ENCODE measurements around the gene PITPNM3.

PITPNM3 gene

DNA sequence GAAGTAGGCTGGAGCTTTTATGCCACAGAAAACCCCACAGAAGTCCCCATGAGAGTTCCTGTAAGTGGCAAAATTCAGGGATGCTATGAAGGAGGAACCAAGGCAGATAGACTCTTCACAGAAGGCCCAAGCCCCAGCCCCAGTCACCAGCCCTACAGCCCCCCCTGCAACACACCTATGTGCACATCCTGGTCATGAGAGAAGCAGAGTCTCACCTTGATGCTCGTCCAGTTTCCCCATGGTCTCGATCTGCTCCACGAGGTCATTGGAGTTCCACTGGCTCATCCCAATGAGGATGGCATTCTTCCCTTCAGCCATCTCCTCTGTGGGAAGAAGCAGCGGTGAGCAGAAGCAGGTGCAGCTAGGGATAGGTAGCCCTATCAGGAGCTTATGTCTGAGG lies 31.2 kb downstream of the PITPNM3 start:
- DNase-seq, result no peak

DNA sequence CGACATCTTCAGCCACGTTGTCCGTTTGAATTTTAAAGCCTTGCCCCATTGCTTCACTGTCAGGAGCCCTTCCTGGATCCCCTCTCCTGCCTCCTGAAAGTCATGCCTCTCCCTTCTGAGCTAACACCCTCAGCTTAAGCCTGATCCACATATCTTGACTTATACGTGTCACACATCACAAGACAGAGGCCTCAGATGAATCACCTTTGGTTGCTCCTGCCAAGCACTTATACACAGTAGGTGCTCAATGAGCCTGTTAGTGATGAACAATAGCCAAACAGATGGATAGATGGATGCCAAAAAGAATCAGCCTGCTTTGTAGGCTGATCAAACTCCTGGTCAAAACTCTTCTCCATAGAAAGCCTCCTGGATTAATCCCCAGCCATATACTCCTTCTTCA lies 31.8 kb downstream of the PITPNM3 start:
- DNase-seq, result no peak

DNA sequence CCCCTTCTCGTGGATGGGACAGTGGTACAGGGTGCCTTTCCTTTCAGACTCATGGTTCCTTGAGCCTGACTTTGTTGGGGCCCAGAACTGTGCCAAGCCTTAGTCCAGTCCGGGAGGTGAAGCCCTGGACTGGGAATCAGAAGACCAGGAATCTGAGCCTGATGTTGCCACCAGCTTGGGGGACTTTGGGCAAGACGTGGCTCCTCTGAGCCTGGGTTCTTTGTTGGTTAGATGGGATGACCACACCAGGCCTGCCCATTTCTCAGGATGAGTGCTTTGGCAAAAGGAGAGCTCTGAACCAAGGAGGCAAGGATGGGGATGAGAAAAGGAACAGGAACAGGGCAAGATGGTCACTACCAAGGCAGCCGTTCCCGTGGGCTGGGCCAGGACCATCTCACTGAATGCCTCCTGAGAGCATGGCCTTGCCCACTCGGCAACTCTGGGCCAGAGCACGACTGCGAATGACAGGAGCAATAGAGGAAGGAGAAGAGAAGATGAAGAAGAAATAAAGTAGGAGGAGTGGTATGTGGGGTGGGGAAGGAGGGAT lies 32.5 kb downstream of the PITPNM3 start:
- no peak for DNase-seq

DNA sequence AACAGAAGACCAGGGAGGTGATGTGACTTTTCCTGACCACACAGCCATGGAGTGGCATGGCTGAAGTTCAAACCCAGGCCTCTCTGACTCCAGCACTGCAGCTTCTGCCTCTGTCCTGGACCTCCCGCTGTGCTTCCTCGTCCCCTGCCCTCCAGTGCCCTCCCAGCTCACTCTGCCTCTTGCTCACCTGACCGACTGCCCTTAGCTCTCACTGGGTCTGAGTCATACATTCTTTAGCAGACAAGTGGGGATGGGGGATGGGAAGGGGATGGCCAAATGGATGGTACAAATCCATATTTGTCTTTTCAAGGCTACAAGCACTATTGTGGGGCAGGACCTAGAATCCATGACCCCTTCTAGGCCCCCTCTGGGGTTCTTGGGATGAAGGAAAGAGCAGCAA lies 33.0 kb downstream of the PITPNM3 start:
- no peak for DNase-seq

DNA sequence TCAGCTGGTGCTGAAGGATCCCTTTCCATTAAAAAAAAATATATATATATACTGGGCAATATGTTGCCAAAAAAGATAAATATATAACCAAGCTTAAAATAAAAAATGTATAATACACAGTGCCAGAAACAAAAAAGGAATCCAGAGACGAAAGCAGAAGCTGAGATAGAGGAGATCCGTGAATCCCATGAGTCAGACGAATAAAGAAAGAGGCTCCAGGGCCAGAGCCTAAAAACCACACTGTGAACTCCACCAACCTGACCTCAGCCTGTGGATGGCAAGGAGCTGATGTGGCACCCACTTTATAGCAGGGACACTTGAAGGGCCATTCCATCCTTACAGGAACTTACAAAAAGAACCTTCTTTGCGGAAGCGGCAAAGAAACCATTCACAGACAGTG lies 34.8 kb downstream of the PITPNM3 start:
- no peak for DNase-seq

DNA sequence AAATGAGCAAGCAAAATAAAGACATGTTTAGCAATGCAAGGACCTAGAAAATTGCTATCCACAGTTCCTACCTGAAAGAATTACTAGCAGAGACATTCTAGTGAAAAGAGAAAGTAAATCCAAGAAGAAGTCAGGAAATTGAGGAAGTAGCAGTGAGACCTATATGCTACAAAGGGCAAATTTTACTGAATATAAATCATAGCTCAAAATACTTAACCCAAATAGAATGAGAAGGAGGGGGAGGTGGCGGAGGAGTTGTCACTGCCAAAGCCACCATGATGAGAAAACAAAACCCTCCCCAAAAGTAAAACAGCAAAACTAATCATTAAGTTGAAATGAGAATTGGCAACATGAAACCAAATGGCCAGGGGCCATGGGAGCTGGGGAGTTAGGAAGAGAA lies 39.3 kb downstream of the PITPNM3 start:
- DNase-seq, result peak; percentile 12 to 14

DNA sequence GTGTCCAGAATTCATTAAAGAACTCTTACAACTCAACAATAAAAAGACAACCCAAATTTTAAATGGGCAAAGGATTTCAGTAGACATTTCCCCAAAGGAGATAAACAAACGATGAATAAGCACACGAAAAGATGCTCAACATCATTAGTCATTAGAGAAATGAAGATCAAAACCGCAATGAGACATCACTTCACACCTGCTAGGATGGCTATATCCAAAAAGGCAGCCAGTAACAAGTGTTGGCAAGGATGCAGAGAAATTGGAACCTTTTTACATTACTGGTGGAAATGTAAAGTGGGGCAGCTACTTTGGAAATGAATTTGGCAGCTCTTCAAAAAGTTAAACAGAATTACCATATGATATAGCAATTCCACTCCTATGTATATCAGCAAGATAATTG lies 42.0 kb downstream of the PITPNM3 start:
- DNase-seq, result no peak

DNA sequence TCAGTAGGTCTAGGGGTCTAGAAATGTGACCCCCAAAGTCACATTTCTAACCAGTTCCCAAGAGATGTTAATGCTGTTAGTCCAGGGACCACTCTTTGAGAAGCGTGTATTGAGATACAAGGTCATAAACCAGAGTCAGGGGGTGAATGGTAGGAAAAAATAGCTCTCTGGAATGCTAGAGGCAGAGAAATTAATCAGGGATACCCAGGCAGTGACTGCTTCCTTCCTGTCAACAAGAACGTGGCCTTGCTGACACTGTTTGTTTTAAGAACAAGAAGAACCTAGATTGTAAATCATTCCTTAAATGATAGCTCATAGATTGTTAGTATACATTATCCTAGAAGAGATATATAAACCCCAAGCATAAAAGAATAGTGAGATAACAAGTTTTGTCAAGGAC lies 43.8 kb downstream of the PITPNM3 start:
- no peak for DNase-seq

DNA sequence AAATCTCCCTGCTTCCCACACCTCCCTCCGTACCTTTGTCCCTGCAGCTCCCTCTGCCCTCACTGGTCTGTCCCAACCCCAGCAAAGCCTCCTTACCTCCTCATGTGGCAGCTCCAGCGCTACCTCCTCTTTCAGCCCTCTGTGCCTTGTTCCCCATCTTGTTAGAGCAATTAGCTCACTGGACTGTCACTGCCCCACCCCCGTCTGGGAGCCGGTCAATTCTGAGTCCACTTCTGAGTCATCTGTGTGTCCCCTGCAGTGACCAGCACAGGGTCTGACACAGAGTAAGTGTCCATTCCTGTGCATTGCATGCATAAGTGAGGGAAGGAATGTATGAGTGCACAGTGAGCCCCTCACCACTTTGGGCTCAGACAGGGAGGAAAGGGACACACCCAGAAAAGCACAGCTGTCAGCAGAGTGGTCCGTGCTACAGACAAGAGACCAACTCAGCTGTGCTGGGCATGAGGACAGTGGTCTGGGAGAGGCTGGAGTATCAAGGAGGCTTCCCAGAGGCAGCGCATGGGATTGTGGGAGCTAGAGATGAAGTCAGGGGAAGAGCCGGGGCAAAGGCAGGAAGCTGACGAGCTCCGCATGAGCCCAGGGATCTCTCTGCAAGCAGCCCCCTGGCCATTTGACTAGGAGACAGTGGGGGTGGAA lies 45.9 kb downstream of the PITPNM3 start:
- DNase-seq, result no peak

DNA sequence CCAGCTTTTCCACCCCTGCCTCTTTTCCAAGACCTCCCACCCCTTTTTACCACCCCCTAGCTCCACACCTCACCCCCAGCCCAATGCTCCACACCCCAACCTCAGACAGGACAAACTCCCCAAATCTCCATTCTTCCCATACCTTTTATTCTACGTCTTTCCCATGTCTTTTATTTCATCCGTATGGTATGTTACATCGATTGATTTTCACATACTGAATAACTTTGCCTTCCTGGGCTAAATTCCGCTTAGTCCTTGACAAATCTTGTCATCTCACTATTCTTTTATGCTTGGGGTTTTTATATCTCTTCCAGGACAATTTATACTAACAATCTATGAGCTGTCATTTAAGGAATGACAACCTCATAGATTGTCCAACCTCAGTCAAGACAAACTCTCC lies 46.4 kb downstream of the PITPNM3 start:
- no peak for DNase-seq

DNA sequence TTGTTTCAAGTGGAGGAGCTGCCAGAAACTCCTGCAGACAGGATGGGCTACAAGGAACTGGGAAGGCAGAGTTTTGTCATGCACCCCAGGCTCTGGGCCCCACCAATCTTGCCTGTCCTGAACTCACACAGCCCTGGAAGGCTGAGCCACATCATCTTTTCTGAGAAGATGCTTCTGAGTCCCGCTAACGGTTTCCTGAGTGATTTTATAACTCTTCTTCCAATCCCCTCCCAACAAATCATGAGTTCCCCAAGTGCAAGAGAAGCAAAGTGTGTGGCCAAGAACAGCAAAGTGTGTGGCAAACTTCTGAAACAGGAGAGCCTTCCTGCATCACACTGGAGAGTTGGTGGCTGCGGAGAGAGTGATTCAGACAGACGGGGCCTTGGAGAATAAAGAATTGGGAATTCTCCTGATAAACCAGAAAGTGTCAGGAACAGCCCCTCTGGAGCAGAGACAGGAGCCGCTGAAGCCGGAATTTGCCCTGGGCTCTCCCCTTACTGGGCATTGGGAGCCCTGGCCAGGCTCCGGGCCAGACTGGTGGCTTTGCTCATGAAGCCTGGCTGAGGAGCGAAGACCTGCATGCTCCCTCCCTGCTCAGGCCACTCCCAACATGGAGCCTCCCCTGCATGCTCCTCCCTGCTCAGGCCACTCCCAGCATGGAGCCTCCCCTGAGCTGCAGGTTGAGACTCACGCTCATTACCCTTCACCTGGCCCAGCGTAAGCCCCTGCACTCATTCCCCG lies 47.2 kb downstream of the PITPNM3 start:
- DNase-seq, result no peak

DNA sequence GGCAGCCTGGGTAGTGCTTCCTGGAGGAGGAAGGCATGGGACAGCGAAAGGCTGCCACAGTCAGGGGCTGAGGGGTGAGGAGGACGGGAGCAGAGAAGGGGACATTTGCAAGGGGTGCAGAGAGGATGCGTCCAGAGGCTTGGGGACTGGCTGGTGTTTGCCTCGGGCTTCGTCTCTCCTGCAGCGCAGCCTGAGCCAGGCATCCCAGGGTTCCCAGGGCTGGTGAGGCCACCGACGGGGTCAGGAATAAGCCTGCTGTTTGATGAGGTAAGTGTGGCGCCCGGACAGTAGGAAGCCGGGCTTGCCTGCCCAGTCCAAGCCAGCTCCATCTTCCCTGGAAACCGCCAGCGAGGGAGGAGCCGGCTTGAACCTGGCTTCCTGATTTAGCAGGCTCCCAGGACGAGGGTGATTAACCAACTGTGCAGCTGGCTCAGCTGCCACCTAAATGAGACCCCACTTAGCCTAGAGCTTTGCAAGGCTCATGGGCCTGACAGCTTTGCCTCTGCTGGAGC lies 47.8 kb downstream of the PITPNM3 start:
- DNase-seq, result no peak

DNA sequence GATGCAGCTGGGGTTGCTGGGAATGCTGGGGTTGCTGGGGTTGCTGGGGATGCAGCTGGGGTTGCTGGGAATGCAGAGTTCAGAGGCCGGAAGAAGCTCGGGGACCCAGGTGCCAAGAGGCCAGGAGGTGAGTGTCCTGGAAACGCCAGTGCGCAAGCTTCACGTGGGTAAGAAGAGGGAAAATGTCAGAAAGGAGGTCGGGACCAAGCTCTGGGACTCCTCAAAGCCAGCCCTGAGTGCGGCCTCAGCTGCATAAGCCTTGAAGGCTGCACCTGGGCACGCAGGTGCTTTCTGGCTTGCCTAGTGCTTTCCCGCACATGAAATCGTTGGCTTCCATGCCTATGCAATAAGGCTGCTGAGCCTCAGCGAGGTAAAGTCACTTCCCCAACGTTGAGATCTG lies 48.3 kb downstream of the PITPNM3 start:
- no peak for DNase-seq

DNA sequence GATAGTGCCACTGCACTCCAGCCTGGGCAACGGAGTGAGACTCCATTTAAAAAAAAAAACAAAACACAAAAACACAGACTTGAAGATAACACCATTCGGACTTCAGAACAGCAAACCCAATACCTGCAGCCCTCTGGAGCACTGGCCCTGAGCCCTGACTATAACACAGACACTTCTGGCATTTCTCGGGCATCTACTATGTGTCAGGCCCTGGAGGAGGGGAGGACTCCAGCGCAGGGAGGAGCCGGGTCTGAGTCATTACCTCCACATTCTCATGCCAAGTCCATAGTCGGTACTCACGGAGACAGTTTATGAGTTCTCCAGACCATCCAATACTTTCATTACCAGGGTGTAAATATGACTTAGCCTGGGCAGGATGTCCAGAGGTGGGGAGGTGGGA lies 48.8 kb downstream of the PITPNM3 start:
- DNase-seq, result no peak

DNA sequence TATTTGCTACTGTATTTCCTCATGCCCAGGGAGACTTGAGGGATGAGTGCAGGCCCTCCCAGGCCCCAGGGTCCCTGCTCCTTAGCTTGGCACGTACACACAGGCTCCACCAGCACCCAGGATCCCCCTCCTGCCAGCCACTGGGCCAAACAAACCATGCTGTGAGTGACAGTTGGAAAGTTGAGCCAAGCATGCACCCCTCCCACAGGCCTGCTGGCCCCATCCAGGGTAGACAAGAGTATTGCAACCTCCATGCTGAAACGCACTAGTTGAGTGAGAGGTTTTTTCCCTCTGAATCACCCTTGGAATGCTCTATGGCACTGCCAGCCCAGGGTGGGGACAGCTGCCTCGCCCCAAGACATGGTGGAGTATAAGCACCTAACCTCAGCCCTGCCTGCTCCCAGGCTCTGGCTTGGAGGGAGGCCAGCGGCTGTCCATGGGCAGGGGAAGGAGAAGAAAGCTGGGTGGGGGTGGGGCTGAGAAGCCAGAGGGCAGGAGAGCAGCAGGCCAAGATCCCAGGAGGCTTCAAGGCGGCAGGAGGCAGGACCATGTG lies 49.6 kb downstream of the PITPNM3 start:
- DNase-seq, result no peak

DNA sequence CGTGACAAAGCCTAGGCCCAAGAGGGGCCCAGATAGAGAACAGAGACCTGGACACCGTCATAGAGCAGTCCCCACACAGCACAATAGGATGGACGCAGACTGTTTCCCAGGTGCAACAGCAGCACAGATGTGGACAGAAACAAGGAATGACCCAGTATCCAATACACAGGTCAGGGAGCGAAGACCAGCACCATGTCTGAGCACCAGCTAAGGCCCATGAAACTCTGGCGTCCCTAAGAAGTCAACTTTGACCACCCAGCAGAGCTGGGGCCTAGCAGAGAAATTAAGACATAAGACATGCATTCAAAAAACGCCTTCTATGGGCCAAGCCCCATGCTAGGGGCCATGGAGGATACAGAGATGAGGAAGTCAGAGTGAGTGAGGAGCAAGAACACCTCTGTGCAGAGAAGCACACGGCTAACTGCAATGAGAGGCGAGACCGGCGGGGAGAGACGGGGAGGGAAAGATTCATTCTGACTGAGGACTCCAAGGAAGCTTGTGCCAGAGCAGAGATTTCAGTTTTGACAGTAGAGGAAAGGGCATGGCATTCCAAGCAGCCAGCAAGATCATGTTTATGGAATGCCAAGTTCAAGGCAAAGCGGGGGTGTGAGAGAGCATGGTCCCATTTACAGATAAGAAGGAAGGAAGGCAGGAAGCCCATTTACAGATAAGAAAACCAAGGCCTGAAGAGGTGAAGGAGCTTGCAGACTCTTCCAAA lies 50.8 kb downstream of the PITPNM3 start:
- DNase-seq, result no peak

DNA sequence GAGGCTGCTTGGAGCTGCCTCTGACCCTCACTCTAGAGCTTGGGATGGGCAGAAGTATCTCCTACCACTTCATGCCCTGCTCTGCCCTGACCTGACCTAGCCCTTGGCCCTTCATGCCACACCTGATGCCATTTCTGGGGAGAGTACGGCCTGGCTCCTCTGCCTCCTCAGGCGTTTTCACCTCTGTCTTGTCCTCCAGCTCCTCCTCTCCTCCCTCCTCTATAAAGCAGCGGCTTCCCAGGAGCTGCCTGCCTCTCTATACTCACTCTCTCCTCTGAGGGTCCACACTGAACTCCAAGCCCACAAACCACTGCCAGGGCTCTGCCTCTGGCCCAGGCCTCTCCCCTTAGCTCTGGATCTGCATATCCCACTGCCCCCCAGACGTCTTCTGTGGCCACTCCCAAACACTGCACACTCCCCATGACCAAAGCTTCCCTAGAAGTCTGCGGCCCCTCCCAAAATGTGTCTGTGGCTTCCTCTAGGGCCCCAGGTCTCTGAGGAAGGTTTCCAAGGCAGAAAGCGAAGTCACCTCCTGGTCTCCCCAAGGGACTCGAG lies 52.6 kb downstream of the PITPNM3 start:
- no peak for DNase-seq

DNA sequence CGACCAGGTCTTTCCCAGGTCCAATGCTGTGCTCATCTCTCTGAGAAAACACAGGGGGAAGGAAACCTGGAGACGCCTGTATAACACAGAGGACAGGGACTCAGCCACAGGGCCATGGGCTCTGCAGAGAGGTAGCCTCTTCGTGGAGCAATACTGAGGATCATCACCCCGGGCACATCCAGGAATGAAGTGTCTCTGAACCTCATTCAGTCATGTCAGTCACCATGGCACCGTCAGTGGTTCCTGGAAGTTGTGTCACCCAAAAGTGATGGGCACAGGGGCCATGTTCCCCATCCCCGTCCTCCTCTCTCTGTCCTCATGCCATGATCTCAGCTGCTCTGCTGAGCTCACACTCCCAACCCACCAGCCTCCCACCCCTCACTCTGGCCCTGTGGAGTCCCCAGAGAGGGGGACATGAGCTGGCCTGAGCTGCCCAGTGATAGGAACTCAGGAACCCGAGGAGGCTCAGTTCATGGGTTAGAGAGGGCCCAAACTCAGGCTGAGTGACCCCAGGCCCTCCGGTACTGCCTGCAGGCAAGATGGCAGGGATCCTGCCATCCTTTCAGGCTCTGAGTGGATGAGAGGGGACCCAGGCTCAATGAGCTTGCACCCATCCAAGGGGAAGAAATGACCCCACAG lies 53.4 kb downstream of the PITPNM3 start:
- DNase-seq, result no peak

DNA sequence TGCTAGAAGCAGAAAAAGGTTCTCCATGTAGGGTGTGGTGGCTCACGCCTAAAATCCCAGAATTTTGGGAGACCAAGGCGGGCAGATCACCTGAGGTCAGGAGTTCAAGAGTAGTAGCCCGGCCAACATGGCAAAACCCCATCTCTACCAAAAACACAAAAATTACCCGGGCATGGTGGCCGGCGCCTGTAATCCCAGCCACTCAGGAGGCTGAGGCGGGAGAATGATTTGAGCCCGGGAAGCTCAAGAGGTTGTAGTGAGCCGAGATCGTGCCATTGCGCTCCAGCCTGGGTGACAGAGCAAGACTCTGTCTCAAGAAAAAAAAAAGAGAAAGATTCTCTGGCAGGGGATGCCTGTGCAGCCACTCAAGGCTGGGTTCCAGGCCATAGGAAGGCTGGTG lies 54.2 kb downstream of the PITPNM3 start:
- no peak for DNase-seq

DNA sequence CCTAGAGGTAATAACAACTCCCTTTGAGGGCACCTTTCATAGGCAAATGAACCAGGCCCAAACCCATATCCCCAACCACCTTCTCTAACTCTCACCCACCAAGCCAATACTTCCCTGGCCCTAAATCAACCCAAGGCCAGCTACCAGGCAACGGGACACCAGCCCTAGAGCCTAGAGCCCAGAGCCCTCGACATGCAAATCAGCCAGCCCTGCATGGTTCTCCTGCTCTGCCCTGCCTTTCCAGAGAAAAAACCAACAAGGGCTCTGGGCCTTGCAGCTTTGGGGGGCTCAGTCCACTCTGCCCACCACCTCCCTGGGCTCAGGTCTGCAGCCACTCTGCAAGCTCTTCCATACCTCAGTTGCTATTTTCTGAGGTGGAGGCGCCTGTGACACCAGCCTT lies 55.0 kb downstream of the PITPNM3 start:
- DNase-seq, result no peak

DNA sequence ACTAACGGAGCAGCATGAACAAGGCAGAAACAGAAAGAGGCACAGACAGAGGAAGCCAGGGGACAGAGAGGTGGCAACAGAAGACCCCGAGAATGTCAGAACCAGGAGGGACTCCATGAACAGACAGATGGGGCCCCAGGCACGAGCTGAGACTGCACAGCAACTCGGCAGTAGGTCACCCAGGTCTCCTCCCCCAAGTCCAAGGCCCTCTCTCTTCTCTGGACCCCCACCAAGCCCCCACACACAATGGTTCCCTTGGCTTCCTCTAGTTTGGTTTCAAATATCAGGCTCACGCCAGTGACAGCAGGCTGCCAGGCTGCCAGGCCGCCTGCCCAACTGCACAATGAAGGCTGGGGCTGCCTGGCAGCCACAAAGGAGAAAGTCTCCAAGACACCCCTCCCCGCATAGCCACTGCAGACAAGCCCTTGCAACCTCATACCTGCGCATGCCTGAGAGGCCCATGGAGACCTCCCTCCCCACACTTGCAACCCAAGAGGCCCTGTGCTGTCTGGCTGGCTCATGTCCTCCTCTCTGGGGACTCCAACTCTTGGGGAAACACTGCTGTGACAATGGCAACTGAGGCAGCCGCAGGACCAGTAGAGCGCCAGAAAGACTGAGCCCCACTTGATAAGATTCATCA lies 57.3 kb downstream of the PITPNM3 start:
- DNase-seq, result no peak

DNA sequence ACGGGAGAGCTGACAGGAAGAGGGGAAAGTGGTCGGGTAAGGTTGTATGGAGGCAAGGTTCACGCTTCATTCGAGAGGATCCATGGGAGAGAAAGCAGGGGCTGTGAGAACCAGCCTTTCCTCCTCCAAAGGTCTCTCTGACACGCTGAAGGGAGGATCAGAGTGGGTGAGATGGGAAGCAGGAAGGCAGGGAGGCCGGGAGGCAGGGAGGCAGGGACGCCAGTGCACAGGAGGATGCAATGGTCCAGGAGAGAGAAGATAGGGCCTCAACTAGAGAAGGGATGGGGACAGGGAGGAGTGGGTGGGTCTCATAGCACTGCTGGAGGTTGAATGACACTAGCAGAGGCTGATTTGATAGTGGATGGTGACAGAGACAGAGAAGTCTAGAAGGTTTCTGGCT lies 58.0 kb downstream of the PITPNM3 start:
- DNase-seq, result no peak

All from inflammatory macrophage treated with lipopolysaccharide for 1 hour (primary cell).